ENCODE data around the gene IZUMO2.

- TF ChIP-seq CTCF (IDR thresholded peaks at IDR 0.05), result no peak
- no peak for TF ChIP-seq ZFX (IDR thresholded peaks at IDR 0.05; ENCODE audit: borderline replicate concordance)
Observed at GRCh38 chr19:50175924-50176323, 12.8 kb upstream of the IZUMO2 start.

Data from 22Rv1 (cell line).